ENCODE data around the gene RNF130.

Gene RNF130

GRCh38 chr5:179918742-179919486 lies 152.6 kb downstream of the RNF130 start:
- TF ChIP-seq, protein P1, sequence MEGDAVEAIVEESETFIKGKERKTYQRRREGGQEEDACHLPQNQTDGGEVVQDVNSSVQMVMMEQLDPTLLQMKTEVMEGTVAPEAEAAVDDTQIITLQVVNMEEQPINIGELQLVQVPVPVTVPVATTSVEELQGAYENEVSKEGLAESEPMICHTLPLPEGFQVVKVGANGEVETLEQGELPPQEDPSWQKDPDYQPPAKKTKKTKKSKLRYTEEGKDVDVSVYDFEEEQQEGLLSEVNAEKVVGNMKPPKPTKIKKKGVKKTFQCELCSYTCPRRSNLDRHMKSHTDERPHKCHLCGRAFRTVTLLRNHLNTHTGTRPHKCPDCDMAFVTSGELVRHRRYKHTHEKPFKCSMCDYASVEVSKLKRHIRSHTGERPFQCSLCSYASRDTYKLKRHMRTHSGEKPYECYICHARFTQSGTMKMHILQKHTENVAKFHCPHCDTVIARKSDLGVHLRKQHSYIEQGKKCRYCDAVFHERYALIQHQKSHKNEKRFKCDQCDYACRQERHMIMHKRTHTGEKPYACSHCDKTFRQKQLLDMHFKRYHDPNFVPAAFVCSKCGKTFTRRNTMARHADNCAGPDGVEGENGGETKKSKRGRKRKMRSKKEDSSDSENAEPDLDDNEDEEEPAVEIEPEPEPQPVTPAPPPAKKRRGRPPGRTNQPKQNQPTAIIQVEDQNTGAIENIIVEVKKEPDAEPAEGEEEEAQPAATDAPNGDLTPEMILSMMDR (IDR thresholded peaks at IDR 0.05; ENCODE audit: low read depth, low read length), result no peak
- no peak overlapping the region for H3K4me3 ChIP-seq (ENCODE audit: low read depth, low read length)

DNA sequence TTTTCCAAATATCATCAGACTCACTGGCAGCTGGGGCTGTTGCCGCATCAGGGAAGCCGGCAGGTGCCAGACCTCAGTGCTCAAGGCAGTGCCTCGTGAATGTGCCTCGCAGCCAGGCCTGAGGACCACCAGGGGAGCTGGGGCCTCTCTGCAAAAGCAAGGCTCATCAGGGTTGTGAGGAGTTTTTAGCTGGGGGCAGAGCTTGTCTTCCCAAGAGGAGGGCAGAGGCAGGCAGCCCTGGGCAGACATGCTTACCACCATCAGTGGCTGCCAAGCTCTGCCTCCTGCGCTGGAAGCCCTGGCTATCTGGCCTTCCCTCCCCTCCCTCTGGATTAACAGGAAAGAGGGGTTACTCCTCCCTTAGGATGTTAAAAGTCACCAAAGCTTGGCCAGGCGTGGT lies 155.0 kb downstream of the RNF130 start:
- H3K4me3 ChIP-seq (ENCODE audit: low read depth, low read length), result no peak overlapping the region

GRCh38 chr5:179915406-179915935 lies 156.1 kb downstream of the RNF130 start:
- TF ChIP-seq, protein P1 (IDR thresholded peaks at IDR 0.05; ENCODE audit: low read depth, low read length), result no peak
- H3K4me3 ChIP-seq (ENCODE audit: low read depth, low read length), result no peak overlapping the region

More for the DNA sequence above, 155.0 kb downstream of the RNF130 start:
- TF ChIP-seq, protein P1 (IDR thresholded peaks at IDR 0.05; ENCODE audit: low read depth, low read length), result no peak

DNA sequence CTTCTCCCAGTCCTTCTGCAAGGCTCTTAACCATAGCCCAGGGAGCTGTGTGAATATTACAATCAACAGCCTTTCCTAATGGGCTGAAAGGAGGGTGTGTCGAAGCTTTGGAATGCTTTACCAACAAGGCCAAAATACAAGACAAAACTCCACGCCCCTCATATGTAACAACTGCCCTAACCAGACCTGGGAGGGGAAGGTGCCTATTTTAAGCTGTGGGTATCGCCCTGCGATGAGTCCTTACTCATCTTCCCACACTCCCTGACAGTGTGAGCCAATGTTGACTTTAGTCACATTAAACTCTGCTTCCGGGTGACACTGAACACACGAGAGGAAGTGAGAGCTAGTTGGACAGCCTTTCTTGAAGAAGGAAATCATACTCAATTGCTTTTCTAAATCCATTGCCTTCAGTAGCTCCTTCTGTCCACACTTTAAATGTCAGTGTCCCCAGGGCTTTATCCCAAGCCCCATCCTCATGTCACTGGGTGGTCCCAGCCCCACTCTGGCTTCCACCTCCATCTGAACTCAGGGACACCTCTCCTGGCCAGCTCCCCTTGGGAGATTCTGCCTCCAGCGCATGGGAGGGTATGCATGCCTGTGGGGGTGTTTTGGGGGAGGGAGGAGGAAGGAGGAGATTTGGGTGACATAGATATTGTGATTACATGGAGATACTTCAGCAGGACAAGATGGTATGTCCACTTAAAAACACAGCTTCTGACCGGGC lies 157.4 kb downstream of the RNF130 start:
- TF ChIP-seq, protein P1 (IDR thresholded peaks at IDR 0.05; ENCODE audit: low read depth, low read length), result no peak
- H3K4me3 ChIP-seq (ENCODE audit: low read depth, low read length), result no peak overlapping the region

GRCh38 chr5:179913461-179913860 lies 158.1 kb downstream of the RNF130 start:
- H3K4me3 ChIP-seq (ENCODE audit: low read depth, low read length), result no peak overlapping the region
- TF ChIP-seq, protein P1 (IDR thresholded peaks at IDR 0.05; ENCODE audit: low read depth, low read length), result no peak

- TF ChIP-seq, protein P1 (IDR thresholded peaks at IDR 0.05; ENCODE audit: low read depth, low read length), result no peak
- H3K4me3 ChIP-seq (ENCODE audit: low read depth, low read length), result no peak overlapping the region
Observed at GRCh38 chr5:179912951-179913350, 158.6 kb downstream of the RNF130 start.

DNA sequence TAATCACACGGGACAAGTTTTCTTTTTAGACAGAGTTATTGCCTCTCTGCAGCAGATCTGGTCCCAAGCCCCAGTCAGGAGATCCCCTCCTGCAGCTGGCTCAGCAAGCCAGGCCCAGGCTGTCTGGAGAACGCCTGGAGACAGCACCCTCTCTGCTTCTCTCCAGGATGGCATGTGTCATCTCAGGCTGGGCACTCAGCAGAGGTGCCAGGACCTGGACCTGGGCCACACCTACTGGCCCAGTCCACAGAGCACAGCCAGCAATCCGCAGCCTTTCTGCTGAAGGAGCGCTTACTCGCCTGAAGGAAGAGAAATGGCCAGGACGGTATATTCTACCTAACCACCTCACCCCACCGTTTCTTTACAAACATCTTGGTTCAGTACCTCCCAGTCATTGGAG lies 159.2 kb downstream of the RNF130 start:
- TF ChIP-seq, protein P1 (IDR thresholded peaks at IDR 0.05; ENCODE audit: low read depth, low read length), result no peak

More for the DNA sequence above, 159.2 kb downstream of the RNF130 start:
- H3K4me3 ChIP-seq (ENCODE audit: low read depth, low read length), result no peak overlapping the region
